Non-pigmented ciliary epithelial cell (primary cell): Measurements from ENCODE around the gene EFCAB11.

Source experiments
- DNase-seq: peaks from one replicate; pipeline ENCODE4 v3.0.0-alpha.2; 2010; ENCODE audit warnings: low read depth

Gene EFCAB11

DNA sequence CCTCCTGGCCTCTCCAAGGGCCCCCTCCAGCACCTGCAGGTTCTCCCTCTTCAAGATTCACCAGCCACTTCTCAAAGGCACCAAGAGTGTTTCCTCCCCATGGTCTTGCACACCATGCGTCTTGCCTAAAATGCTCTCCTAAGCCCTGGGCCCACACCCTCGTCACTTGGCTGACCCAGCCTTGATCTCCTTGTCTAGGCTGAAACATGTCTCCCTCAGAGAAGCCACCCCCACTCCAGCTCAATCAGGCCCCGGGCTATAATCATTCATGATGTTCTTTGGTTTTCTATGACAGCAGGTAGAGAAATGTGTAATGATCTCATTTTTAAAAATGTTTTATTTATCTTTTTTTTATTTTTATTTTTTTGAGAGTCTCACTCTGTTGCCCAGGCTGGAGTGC lies 88.1 kb downstream of the EFCAB11 start:
- DNase-seq = no peak

DNA sequence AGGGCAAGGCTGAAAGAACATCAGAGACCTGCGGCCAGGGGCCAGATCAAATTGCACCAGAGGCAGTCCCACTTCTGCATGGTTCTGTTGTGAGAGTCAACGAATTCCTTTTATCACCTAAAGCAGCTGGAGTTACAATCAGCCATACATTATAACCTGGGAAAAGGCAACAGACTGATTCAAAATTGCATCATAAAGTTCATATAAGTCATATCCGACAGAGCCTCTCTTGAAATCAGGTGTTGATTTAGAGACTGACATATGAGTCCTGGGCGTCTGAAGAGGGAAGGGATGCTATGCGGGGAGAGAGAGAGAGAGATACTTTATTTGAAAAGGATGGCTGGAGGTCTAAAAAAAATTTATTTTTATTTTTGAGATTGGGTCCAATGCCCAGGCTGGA lies 89.4 kb downstream of the EFCAB11 start:
- no peak for DNase-seq

DNA sequence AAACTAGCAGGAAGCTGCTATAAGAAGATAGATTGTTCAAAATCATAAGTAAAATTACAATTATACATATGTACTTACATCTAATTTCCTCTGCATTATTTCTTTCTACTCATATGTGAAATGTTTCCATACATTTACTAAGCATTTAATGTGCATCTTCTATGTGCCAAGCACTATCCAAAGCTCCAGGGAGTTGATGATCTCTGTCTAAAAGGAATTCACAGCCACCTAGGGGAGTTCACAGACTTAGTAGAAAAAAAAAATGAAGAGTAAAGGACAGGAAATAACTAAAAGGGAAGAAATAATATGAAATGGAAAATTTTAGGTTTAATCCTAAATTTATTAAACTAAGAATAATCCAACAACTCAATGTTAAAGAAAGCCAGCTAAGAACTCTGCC lies 91.7 kb downstream of the EFCAB11 start:
- DNase-seq = no peak

DNA sequence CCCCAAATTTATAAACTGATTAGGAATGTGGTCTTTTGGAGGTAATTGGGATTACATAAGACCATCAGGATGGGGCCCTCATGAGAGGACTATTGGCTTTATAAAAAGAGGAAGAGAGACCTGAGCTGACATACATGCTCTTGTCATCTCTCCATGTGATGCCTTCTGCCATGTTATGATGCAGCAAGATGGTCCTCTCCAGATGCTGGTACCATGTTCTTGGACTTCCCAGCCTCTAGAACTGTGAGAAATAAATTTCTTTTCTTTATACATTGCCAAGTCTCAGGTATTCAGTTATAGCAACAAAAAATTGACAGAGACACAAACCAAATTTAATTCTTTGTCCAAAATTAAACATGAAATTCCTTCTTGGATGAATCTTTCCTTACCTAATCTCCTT lies 92.9 kb downstream of the EFCAB11 start:
- DNase-seq = no peak

DNA sequence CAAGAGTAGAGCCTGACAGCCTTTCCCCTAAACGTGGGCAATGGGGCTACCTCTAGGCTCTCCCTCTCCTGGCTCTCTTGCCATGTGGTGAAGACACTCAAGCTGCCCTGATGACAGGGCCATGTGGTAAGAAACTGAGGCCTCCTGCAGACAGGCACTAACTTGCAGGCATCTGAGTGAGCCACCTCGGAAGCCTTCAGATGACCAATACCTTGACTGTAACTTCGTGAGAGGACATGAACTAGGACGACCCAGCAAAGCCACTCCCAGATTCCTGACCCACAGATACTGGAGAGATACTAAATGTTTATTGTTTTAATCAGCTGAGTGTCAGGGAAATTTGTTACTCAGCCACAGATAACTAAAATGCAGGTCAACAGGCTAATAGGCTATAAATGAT lies 96.4 kb downstream of the EFCAB11 start:
- DNase-seq = no peak

DNA sequence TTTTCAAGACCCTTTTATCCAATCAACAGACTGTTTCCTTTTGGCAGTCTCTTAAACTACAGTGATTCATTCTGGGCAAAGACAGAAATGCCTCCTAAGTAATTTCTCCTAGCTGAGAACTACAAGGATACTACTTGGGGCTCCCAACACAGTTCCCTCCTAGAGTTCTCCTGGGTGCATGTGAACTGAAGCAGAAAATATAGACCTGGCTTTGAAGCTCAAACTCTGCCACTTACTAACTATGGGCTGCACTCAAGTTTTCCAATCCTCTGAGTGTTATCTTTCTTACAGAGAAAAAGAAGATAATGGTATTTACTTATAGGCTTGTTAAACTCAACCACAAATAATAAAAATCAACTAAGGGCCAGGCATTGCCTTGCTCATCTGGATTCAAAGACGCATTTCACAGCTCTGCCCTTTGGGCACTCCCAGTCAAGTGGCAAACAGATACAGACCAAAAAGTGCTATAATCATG lies 97.6 kb downstream of the EFCAB11 start:
- DNase-seq = no peak

DNA sequence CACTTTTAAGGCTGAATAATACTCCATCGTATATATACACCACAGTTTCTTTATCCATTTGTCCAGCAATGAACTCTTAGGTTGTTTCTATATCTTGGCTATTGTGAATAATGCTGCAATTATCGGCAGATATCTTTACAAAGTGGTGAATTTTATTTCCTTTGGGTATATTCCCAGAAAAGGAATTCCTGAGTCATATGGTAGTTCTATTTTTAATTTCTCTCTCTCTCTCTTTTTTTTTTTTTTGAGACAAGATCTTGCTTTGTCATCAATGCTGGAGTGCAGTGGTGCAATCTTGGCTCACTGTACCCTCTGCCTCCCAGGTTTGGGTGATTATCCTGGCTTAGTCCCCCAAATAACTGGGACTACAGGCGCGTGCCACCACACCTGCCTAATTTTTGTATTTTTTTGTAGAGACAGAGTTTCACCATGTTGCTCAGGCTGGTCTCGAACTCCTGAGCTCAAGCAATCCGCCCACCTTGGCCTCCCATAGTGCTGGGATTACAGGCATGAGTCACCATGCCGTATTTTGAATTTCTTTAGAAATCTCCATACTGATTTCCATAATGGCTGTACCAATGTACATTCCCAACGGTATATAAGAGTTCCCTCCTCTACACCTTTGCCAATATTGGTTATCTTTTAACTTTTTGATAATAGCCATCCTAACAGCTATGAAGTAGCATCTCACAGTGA lies 98.4 kb downstream of the EFCAB11 start:
- DNase-seq = peak; percentile 47

DNA sequence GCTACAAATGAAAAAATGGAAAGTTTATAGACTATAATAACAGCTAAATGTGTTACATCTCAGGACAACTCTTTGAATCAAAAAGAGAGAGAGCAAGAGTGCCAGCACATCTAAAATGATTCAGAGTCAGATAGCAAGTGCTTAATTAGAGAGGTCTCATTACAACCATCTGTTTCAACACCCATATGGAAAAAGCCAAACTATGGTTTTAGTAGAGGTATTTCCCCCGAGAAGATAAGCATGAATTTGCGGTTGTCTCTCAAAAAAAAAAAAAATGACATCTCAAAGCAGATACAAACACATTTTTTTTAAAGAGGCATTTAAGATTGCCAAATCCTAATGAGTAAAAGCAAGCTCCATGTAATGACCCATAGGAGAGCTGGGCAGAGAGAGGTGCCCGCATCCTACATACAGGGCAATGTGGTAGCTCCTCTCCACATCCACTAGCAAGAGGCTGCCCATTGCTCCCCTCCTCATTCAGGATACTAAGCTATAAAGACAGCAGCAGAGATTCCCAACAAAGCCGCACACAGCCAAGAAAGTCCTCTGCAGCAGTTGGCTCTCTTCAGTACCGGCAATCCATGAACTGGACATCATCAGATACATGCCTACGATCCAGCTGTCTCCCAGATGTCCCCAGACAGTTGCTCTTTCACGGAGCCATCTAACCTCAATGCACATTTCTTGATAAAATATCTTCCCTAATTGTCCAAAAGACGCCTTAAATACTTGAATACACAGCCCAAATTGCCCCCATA lies 100.4 kb downstream of the EFCAB11 start:
- DNase-seq = no peak

DNA sequence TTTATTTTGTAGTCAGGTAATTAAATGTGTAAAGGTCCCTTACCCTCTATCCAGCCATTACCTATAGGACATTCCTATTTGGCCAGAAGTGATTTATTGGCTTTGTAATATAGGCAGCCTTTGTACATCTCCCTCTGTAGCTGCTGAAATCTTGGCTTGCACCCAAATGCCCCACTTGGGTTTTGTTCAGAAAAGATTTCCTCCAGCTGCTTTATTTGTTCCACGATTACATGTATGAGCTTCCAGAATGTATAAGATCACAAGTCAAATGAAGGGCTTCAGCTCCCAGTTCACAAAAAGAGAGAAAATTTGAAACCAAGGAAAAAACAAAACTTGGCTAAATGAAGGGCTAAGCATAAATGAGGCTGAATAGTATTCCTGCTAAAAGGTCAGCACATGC lies 103.4 kb downstream of the EFCAB11 start:
- no peak for DNase-seq

DNA sequence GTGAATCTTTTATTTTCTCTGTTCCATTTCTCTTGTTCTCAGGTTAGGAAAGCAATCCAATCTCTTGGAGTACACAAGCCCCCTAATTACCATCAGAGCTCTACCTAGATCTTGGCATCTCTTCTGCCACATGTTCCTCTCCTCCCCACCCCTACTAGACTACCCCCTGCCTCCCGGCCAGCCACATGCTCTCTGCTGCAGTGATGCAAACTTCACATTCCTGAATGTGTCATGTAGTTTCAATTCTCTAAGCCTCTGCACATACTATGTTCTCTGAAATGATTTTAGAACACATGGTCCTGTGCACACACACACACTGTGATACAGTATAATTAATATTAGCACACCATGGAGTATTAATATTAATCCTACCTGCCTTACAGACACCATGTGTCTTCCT lies 104.6 kb downstream of the EFCAB11 start:
- DNase-seq = peak; percentile 36

DNA sequence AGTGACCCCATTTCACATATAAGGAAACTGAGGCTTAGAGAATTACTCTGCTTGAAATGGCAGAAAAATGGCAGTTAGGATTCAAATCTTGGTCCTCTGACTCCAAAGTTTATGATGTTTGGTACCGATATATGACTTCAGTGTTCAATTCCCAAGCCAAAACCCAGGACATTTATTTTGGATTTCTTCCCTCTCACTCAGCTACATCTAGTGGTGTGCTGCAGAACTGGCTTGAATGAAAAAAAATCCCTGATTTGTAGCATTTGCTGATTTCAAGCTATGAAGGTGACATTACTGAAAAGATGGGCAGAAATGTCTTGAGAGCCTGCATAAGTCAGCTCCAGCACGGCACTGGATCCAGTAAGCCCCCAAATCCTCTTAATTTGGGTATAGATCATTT lies 106.4 kb downstream of the EFCAB11 start:
- DNase-seq = no peak

DNA sequence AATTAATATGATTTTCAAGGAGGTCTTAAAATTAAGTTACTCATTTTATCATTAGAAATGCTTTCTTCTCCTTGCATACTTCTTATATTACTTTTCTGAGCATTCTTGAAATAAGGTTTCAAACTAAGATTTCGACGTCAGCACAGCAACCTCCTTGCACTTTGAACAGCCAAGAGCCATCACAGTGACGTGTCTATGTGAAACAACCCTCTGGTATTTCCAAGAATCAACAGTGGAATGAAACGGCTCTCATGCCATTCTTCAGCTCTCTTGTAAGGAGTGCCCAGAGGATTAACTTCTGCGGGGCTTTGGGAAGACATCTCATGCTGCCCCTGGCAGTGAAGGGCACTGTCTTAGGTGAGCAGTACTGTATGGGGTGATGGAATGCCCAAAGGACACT lies 109.2 kb downstream of the EFCAB11 start:
- peak; percentile 65 for DNase-seq

DNA sequence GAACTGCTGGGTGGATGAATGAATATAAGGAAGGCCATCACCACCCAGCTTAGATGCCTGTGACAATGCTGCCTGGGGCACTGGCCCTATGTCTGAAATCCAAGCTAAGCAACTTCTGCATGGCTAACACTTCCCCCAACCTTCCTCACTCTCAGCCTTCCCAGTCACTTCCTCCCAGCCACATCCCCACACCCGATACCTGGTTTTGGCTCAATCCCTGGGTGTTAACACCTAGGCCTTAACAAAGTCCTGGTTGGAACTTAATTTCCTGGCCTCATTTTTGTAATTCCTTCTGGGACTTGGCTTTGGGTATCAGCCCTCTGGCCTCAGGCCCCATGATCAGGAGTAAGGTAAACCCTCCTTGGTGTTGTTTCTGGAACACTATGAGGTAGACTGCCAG lies 110.0 kb downstream of the EFCAB11 start:
- DNase-seq = no peak

DNA sequence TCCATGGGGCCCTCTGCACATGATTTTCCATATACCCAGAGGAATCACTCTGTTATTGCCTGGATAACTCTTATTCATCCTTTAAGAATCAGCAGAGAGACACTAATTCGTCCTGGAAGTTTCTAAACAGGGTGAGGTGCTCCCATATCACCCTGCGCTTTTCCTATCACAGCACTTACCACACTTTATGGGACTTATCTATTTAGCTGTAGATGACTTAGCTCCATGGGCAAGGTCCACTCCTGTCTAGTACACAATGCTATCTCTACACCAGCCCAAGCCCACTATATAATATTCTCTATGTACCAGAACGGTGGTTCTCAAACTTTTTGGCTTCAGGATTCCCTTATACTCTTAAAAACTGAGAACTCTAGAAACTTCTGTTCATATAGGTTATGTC lies 111.7 kb downstream of the EFCAB11 start:
- DNase-seq = no peak

DNA sequence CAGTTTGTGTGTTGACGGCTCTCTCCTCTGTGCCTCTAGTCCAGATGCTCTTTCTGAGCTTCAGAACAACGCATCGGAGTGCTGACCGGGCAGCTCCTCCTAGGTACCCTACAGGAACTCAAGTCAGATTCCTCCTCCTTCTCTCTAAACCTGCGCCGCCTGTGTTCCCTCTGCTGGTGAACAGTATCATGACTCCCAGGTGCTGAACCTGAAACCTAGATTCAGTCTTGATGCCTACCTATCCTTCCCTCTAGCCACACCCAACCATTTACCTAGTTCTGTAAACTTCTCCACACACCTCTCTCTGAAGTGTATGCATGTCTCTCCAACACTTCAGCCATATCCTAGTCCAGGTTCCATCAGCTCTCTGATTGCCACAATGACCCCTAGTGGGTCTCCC lies 112.7 kb downstream of the EFCAB11 start:
- DNase-seq = no peak

DNA sequence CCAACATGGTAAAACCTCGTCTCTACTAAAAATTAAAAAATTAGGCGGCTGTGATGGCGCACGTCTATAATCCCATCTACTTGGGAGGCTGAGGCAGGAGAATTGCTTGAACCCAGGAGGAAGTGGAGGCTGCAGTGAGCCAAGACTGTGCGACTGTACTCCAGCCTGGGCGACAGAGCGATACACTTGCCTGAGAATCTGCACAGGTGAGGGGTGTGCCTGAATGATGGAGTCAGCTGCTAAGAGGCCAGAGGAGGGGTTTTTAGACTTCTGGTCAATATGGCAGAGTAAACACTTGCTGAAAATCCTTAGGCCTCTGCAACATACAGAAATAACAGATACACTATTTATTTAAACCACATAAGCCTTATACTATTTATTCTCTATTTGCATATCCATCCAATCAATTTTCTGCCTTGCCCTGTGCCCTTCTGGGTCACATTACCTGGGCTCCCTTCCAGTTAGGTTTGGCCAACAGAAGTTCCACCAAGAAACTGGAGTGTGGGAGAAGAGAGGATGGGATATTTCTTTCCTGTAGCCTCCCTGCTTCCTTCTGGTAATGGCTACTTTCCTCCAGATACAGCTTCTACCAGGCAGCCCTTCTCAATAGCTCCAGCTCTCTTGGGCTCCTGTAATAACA lies 117.6 kb downstream of the EFCAB11 start:
- DNase-seq = no peak

DNA sequence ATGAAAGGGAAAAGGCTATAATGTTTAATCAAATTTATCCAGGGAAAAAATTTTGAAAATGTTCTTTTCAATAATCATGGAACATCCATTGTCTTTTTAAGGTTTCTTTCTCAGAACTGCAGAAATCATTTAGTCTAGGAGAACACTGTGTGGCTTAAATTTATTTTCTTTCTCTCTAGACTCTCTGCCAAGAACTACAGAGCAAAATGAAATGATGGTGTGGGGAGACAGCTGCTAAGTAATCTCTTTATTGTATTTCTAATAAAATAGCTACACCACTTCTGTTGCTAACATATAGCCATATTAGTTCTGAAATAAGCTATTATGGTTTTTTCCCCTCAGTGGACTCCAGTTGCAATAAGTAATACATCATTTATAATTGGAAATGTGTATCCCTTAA lies 120.9 kb downstream of the EFCAB11 start:
- no peak for DNase-seq

DNA sequence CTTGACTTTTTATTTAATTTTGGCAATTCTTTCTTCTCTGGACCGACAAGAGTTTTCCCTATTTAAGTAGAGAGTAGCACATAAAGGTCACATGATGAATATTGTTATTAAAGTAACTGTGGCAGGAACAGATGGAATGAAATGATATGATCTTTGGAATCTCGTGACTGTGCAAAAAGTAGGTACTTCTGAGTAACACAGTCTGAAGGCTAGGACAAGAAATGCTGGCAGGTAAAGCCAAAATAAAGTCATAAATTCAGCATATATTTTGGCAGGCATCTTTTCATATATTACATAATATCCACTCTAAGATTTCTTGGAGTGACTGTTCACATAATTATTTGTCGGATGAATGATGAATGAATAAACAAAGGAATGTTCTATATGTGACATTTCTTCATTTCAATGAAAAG lies 121.4 kb downstream of the EFCAB11 start:
- no peak for DNase-seq

DNA sequence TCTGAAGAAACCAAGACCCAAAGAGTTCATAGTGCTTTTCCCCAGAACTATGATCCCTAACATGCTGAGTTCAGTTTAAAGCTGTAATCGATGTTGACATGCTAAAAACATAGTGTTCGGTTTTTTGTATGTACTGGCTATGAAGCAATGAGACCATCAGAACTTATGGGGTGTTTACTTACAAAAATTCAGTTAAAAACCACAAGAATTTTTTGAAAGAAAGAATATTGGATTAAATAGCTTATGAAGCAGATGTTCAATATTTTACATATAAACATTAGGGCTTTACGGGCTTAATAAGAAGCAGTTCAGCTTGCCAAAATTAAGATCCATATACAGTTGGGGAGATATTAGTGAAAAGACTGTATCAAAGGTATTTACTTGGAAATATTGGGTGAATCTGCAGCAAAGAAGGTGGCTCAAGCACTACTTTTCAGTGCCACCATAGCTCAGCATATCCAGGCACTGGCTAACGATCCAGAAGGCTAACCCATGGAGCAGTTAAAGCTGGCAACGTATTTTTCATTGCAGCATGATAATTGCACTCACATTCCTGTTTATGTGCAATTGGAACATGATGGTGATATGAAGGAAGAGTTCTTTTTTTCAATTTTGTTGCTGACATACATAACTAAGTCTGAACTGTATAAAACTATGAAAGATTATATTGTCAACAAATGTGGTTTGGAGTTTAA lies 125.9 kb downstream of the EFCAB11 start:
- DNase-seq = no peak

DNA sequence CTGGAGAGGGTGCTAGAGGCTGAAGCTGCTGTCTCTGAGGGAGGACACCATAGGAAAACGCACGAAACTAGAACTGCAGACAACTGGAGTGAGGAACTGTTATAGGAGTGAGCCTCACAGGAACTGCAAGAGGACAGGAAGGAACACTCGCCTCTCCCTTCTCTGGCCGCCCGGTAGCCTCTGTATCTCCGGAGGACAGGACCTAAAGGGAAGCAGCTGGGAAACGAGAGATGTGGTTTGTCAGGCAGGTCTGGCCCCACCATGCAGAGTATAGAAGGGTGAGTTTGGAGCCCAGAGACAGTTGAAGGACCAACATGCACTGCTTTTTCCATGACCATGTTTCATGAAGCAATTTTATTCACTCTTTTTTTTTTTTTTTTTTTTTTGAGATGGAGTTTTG lies 127.3 kb downstream of the EFCAB11 start:
- no peak for DNase-seq

DNA sequence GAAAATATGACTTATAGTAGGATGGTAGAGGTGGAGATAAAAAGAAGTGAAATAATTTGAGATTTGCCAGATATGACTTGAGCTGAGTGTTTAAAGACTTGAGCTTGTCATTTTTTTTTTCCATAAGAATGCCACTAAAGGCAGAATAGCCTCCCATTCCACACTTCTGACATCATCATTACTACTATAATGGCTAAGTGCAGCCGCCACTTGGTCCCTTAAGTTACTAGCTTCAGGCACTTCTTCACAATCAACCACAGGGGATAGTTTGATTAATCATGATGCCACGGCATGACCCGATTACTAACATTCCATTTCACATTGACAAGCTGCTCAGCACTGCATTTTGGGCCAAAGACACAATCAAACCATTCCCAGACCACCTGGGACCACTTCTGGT lies 127.9 kb downstream of the EFCAB11 start:
- DNase-seq = no peak

DNA sequence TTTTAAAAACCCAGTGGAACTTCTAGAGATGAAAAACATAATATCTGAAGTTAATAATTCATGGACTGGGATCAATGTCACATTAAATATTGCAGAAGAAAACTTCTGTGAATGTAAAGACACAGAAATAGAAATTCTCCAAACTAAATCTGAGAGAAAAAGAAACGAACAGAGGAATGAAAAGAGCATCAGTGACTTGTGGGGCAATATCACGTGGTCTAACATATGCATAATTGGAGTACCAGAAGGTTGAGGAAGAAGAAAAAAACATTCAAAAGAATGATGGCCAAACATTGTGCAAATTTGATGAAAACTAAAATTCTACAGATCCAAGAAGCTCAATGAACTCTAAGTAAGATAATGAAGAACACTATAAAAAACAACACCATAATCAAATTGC lies 130.8 kb downstream of the EFCAB11 start:
- DNase-seq = no peak

DNA sequence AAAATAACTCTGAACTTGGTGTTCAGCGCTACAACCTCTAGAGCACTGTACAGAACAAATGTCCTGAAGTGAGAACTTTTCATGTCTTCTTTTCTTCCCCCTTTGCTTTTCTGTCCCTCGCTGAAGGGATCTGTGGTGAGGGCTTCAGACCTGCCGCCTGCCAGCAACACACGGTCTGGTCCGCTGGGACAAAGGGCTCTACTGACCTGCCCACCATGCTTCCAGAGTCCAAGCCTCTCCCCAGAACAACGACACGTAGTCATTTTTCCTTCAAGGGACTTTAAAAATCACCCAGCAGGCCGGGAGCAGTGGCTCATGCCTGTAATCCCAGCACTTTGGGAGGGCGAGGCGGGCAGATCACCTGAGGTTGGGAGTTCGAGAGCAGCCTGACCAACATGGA lies 140.4 kb downstream of the EFCAB11 start:
- no peak for DNase-seq
